HG03442 (cell line): ENCODE results near the gene UBN1.
"Not testable (repeated sequence)": the region's sequence is repeated elsewhere in the genome, so short reads cannot be mapped to it uniquely, and the experiment has no call there.

Experiments used
- ATAC-seq: cut with Tn5 transposase; IDR thresholded peaks from one replicate; pipeline ENCODE4 v1.9.1; 2021; ENCODE audit warnings: mild to moderate bottlenecking, moderate library complexity; ENCODE audit not compliant: unreplicated experiment

Gene UBN1

DNA sequence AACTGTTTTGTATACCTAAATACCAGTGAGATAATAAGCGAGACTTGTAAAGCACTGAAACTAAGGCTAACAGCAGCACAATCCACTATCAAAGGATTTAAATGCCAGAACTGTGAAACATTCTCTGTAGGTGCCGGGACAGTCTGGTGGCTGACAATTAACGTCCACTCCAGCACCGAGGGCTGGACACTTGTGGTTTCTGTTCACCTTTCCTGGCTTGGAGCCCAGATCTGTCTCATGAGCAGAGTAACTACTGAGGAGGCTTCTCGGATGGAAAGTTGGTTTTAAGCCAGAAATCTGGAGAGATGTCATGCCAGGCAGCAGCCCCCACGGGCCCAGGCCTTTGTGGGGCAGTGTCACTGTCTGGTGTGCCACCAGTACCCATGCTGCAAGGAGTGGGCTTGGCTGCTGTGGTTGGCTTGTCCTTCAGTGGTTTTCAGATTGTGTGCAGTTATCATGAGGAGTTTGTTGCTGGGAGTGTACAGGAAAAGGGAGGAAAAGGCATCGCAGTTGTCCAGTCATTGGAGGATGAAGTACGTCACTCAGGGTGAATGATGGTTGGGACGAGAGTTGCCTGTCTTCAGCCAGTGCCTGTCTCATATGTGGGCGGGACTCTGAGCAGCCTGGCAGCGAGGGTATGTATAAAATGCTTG lies 35.5 kb downstream of the UBN1 start:
- no peak for ATAC-seq

DNA sequence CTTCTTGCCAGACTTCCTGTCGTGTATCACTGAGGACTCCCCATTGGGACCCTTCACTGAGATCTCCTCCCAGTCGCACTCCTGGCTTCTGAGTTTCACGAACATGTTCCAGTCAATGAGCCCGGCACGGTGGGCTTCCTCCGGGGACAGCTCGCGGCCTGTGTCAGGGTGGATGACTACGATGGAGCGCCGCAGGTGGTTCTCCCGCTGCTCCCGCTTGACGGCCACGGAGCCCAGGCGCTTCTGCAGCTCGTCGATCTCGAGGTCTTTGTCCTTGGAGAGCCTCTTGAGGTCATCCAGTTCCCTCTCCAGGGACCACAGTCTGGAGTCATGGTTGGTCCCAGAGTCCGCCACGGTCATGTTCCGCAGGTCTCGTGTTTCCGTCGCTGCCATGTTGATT lies 36.2 kb downstream of the UBN1 start:
- ATAC-seq: no peak

DNA sequence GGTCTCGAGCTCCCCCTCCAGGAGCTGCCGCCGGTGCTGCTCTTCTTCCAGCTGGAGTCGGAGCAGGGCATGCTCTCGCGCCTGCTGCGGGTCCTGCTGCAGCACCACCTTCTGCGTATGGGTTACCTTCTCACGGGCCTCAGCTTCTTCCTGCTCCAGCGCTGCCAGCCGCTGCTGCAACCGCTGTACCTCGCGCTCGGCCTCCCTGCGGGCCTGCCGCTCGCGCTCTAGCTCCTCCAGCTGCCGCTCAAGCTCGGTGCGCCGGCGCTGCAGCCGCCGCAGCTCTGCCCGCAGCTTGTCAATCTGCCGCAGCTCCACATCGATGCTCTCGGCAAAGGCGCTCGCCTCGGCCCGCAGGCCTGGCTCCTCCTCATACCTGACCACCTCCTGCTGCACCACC lies 36.9 kb downstream of the UBN1 start:
- ATAC-seq: no peak

DNA sequence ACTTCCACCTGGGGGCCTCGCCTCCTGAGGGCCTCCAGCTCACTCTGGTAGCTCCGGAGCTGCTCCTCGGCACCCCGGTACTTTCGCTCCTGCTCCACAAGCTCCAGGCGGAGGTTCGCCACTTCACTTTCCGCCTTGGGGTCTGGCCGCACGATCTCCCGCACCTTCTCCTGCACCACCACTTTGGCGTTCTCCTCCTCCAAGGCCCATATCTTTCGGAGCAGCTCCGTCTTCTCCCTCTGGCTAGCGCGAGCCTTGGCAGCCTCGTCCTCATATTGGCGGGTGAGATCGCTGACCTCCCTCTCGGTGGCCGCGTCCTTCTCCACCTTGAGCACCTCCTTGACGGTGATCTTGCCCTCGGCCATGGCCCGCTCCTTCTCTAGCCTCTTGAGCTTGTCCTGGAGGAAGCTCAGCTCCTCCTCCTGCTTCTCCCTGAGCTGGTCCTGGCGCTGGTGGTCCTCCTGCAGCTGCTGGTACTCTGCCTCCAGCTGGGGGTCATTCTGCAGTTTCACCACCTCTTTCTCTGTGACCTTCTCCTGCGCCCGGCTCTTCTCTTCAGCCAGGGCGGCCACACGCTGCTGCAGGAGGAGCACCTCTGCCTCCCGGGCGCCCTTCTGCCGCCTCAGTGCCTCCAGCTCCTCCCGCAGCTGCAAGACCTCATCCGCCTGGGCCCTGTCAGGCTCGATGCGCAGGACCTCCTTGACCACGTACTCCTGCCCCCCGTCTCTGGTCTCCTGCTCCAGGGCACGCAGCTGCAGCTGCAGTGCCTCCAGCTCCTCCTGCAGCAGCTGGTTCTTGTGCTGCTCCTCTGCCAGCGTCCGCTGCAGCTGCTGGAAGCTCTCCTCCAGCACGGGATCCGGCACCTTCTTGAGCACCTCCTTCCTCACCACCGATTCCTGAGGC lies 37.9 kb downstream of the UBN1 start:
- ATAC-seq: no peak

DNA sequence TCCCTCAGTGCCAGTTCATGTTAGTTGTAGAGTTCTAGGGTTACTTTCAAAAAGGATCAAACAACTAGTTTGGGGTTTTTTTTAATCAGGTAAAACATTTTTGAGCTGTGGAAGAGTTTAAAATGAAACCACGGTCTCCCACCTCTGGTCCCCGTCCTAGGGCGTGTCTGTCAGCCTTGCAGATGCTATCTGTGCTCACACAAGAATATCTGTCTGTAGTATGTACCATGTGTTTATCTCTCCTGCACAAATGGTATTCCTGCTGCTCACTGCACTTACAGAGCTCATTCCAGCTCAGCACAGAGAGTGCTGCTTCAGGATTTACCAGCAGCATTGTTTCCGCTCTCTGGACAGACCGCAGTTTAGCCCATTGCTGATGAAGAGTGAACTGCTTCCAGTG lies 38.9 kb downstream of the UBN1 start:
- ATAC-seq: no peak

DNA sequence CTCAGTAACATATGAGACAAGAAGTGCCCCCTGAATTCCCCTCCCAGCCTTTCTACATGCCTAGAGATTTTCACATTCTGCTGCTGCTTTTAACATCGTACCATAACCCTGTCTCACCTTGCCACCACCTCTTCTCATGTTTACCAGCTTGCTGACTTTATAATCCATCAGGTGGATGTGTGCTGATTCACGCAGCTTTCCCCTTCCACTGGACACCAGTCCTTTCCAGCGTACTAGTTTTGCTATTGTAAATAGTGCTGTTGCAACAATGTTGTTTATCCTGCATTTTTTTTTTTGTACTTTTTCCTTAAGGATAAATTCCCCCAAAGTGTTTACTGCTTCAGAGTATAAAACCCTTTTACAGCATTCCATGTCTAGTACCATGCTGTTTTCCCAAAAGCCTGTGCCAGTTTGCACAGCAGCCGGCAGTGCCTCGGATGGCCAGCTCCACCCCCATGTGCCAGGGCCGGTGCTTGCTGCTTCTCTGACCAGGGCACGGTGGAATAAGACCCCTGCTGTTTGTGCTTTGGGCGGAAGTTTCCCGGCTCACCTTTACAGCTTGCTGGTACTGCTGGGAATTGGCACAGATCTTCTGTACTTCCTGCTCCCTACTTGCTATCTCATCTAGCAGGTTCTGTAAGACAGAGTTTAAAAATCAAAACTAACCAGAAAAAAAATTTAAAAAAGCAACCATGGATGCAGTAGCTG lies 41.3 kb downstream of the UBN1 start:
- no peak for ATAC-seq

DNA sequence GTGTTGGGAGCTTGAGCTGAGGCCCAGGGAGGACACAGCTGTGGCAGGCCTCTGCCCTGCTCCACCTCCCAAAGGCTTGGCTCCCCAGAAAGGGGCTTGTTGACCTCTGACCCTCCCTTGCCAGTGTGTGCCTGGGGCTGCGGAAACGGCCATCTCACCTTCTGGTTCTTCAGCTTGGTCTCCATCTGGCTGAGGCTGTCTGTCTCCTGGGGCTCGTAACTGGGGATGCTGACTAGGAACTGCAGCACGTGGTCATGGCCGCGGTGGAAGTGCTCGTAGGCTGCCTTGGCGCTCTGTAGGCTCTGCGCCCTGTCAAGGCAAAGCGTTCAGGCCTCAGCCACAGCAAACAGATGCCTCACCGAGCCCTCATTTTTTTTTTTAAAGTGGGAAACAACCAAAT lies 42.7 kb downstream of the UBN1 start:
- no peak for ATAC-seq

DNA sequence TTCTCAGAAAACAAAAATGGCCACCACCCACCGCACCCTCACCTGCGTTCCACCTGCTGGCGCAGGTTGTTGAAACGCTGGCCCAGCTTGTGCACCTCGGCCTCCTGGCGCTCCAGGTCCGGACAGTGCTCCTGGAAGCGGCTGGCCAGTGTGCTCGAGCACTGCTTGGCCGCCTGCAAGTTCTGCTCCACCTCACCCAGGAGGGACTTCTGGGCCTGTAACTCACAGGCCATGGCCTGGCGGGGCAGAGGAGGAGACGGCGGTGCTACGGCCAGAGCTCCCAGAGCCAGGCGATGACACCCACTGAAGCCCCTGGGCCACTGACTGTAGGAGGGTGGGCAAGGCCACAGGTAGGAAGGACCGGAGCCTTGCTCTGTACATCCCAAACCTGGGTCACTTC lies 43.4 kb downstream of the UBN1 start:
- ATAC-seq: no peak

DNA sequence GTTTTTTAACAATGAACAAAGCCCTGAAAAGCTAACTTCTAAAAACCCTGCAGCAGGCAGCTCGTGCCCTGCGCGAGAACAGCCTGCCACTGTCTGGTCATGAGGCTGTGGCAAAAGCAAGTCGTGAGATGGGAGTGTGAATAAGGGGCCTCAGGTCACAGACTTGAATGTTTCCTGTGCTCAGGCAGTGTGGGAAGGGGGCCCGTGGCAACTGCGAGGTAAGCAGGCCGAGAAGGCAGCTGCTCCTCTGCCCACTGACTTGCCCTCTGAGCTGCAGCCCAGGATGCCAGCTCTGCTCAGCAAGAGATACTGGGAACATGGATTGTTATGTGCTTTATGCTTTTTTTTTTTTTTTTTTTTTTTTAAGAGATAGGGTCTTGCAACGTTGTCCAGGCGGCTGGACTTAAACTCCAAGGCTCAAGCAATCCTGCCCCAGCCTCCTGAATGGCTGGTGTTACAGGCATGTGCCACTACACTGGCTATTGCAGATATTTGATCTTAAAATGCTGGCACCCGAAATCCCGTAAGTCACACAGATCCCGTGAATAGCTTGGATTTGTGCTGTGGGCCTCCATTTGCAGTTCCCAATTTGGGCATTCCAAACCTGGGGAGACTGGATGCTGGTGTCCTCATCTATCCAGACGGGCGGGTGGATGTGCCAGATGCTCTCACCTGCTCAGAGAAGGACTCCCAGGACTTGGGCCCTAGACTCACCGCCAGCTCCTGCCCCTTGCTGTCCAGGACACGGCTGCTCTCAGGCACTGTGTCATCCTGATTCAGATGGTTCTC lies 44.0 kb downstream of the UBN1 start:
- ATAC-seq: no peak

DNA sequence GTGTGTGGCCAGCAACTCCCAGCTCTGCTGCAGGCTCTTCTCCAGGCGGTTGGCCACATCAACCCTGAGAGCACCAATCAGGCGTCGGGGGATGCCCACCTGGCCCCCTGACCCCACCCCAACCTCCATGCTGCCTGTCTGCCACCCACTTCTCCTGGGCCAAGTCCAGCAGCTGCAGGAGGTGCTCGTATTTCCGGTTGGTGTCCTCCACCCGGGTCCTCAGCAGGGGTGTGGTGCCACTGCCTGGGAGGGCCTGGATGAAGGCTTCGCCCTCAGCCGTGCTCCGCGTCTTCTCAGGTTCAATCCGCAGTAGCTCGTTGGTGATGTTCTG lies 44.6 kb downstream of the UBN1 start:
- no peak for ATAC-seq

DNA sequence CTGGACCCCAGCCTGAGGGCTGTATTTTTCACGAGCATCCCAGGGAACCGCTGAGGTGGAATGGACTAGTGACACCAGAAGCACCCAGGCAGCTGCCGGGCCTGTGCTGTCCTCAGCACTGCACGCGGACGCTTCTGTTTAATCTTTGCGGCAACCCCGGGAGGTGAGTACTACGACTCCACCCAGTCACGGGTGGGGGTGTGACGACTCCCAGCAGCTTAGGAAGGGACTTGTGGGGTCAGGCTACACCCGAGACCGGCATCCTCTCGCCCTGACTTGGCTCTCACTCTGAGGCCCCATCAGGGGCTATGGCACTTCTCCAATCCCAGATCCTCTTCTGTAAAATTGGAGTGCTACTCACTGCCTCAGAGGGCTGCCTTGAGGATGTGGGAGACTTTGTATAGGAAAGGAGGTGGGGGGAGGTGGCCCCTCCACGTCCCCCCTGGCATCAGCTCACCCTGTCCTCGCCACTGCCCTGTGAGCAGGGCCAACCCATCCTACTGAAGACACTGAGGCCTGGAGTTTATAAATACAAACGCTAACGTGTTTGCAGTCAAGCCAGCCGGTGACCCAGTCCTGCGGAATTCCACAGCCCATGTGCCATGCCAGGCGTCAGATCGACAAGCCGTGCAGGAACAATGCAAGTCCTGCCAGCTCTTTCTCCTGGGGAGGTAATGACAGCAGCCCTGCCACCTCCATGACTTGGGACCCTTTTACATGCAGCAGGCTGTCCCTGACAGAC lies 45.3 kb downstream of the UBN1 start:
- ATAC-seq: no peak

DNA sequence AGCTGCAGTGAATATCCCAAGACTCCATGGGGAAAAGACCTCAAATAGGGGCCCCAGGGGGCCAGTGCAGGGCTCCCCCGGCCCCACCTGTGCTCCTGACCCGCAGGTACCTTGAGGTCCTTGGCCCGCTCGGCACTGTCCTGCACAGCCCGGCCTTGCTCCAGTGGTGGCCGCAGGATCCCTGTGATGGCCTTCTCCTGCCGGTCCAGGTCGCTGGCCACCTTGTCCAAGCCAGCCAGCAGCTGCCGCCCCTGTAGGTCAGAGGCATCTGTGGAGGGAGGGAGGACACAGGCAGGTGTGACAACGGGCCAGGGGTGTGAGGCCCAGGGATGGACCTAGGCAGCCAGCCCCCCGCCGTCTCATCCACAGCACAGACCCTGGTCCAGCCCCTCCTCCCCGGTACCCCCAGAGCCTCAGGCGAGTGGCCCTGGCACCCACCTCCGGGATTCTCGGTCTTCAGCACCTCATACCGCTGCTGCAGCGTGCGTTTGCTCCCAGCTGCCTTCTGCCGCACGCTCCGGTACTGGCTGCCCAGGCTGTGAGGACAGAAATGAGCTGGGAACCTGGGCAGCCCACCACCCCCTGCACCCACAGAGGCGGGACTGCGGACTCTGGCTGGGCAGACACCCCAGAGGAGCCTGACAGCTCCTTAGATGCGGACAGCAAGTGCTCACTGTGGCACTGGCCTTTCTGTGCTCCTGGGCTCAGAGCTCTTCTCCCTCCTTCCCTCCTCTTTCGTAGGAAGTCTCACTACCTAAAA lies 46.0 kb downstream of the UBN1 start:
- no peak for ATAC-seq

DNA sequence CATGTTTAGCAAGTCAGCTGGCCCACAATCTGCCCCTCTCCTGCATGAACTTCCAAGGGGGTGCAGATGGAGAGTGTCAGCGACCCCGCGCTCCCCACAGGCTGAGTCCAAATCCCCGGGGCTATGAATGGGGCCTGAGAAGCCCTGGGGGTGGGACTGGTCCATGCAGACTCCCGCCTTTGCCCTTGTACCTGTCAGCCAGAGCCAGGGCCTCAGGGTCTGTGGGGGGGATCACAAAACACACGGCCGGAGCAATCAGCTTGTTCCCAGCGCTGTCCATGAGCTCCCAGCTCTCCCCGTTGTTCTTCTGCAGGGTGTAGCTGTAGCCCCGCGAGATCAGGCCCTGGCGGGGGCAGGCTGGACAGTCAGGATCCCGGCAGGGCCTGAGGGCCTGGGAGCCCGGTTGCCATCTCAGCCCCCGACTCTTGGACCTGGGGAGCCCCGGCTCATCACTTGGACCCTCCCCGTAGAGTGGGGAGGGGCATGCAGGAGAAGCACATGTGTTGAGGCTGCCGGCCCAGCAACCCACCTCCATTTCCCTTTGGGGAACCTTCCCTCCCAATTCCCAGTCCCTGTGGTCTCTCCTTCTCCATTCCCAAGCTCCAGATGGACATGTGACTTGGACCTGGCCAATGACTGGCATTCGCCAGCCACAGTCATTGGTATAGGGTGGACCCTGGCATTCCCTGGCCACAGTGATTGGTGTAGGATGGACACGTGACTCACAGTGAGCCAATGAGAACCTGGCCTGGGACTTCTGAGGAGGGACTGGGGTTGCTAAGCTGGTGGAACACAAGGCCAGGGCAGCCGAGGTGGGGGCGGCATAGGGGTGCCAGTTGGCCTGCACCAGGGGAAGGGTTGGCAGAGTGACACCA lies 47.2 kb downstream of the UBN1 start:
- no peak for ATAC-seq

DNA sequence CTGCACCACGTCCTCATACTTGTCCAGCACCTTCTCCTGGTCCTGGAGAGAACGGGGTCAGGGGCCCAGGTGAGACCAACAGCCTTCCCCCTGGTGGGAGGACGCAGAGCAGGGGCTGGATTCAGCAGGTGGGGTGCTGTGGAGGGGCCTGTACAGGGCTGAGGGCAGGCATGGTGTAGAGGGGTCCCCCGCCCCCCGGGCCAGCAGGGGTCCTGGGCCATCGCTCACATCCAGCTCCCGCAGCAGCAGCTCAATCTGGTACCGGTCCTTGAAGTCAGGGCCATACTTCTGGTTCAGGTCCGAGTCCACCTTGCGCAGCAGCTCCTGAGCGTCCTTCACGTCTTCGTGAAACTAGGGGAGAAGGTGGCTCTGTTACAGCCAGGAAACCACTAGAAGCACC lies 48.1 kb downstream of the UBN1 start:
- no peak for ATAC-seq

DNA sequence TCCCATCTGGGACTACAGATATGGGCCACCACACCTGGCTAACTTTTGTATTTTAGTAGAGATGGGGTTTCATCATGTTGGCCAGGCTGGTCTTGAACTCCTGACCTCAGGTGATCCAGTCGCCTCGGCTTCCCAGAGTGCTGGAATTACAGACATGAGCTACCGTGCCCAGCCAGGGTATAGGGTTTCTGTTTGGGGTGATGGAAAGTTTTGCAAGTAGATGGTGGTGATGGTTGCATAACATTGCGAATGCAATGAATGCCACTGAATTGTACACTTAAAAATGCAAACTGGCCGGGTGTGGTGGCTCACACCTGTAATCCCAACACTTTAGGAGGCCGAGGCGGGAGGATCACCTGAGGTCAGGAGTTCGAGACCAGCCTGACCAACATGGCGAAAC lies 49.5 kb downstream of the UBN1 start:
- not testable (repeated sequence) for ATAC-seq

DNA sequence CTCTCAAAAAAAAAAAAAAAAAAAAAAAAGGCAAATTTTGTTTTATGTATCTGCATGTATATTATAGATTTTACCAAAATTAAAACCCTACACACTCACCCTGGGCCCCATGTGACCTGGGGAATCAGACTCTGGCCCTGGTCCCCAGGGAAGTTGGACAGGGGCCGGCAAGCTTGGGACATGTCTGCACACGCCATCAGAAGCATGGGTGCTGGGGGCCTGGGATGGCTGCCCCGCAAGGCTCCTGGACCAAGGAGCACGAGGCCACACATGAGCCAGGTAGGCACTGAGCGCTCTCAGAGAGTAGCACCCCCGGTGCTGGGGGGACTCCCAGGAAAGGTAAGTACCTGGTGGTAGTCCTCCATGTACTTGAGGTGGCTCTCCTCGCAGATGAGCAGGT lies 50.0 kb downstream of the UBN1 start:
- no peak for ATAC-seq

DNA sequence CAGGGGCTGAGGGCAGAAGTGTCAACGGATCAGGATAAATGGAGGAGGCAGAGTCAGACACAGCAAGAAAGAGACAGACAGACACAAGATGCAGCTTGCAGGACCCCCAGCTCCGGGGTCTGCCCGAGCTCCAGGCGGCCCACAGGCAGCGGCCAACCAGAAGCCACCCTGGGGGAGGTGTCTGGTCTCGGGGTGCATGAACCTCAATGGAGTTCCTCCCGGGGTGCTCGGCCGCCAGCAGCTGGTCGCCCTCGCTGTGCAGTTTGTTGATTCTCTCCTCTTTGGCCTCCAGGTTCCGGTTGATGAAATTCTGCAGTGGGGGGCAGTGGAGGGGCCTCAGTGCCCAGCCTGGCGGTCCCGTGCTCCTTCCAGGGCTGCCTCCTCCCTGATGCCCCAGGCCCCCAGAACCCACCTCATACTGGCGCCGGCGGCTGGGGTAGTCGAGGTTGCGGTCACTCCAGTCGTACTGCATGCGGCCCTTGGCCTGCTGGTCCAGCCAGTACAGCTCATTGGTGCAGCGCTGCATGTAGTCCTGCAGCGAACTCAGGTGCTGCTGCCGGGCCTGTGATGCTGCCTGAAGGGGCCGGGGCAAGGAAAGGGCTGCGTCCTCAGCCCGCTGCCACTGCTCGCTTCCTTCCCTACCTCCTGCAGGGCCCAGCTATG lies 51.7 kb downstream of the UBN1 start:
- no peak for ATAC-seq

DNA sequence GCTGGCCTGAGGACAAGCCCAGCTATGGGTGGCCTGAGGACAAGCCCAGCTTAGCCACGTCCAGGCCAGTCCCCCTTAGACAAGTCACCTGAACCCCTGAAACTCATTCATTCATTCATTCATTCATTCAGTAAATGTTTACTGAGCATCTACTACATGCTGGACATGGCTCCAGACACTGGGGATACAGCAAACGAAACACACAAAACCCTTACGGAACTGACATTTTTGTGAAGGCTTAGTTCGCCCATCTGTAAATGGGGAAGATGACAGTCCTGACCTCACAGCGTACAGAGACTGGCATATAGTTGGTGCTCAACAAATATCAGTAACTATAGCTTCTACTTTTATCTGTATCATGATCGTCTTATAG lies 52.2 kb downstream of the UBN1 start:
- no peak for ATAC-seq
